ENCODE measurements around the gene DCLK1. TPM values are rescaled to one million over a fixed set of nuclear protein-coding genes. Genes with fewer than 3 reads are reported as not detected.

The DCLK1 gene
- total RNA-seq, 1 experiment from 2014 or later, result 1.4 TPM

GRCh38 chr13:35909091-35909490 is 222.1 kb downstream of the DCLK1 start:
- no peak for DNase-seq
- no peak overlapping the region for H2AFZ ChIP-seq
- H3K4me1 ChIP-seq (replicated peaks; ENCODE audit: insufficient read depth), result no peaks in the 10 kb centered on the region
- H3K9me2 ChIP-seq (ENCODE audit: insufficient read depth), result no peaks in the 10 kb centered on the region
- POLR2A ChIA-PET (ENCODE audit: unreplicated experiment), result no interaction called here
- no peaks in the 10 kb centered on the region for H3K27me3 ChIP-seq (ENCODE audit: insufficient read depth, low read depth)
- no peak overlapping the region for H3K4me2 ChIP-seq
- CTCF ChIA-PET, result no interaction called here
- H3K4me3 ChIP-seq, result no peak overlapping the region
- intact Hi-C loops (cut with micrococcal nuclease; ENCODE audit: unreplicated experiment), result no loop called here
- no TSS peak for BruUV-seq (replicated peaks)
- H3K27ac ChIP-seq, result no peak overlapping the region
- no peaks in the 10 kb centered on the region for H4K20me1 ChIP-seq (ENCODE audit: insufficient read depth)
- H3F3A ChIP-seq (ENCODE audit: insufficient read depth, low read depth), result no peaks in the 10 kb centered on the region
- no peaks in the 10 kb centered on the region for H3K9me3 ChIP-seq (ENCODE audit: insufficient read depth, low read depth)
- H3K79me2 ChIP-seq (ENCODE audit: low read depth), result no peaks in the 10 kb centered on the region
- no peaks in the 10 kb centered on the region for H3K36me3 ChIP-seq (ENCODE audit: low read depth)
- no peak for TF ChIP-seq CTCF (conservative IDR thresholded peaks at IDR 0.05)
- no peak for TF ChIP-seq EZH2 (IDR thresholded peaks at IDR 0.05; ENCODE audit: low read depth)

GRCh38 chr13:35908226-35908625 is 223.0 kb downstream of the DCLK1 start:
- no peak for DNase-seq
- Histone ChIP-seq H2AFZ (no peak overlapping the region), H3K4me1 (replicated peaks; ENCODE audit: insufficient read depth) (no peaks in the 10 kb centered on the region), H3K9me2 (ENCODE audit: insufficient read depth) (no peaks in the 10 kb centered on the region), H3K79me2 (ENCODE audit: low read depth) (no peaks in the 10 kb centered on the region), H3K36me3 (ENCODE audit: low read depth) (no peaks in the 10 kb centered on the region), H4K20me1 (ENCODE audit: insufficient read depth) (no peaks in the 10 kb centered on the region), H3K9me3 (ENCODE audit: insufficient read depth, low read depth) (no peaks in the 10 kb centered on the region), H3F3A (ENCODE audit: insufficient read depth, low read depth) (no peaks in the 10 kb centered on the region), H3K4me3 (no peak overlapping the region), H3K27ac (no peak overlapping the region), H3K27me3 (ENCODE audit: insufficient read depth, low read depth) (no peaks in the 10 kb centered on the region), H3K4me2 (no peak overlapping the region)
- CTCF ChIA-PET, result no interaction called here
- BruUV-seq (replicated peaks), result no TSS peak
- POLR2A ChIA-PET (ENCODE audit: unreplicated experiment), result no interaction called here
- TF ChIP-seq CTCF (conservative IDR thresholded peaks at IDR 0.05) (no peak), EZH2 (IDR thresholded peaks at IDR 0.05; ENCODE audit: low read depth) (no peak)
- intact Hi-C loops (cut with micrococcal nuclease; ENCODE audit: unreplicated experiment), result no loop called here

GRCh38 chr13:35906636-35907035 is 224.5 kb downstream of the DCLK1 start:
- H3K4me2 ChIP-seq, result no peak overlapping the region
- H3F3A ChIP-seq (ENCODE audit: insufficient read depth, low read depth), result no peaks in the 10 kb centered on the region
- H4K20me1 ChIP-seq (ENCODE audit: insufficient read depth), result no peaks in the 10 kb centered on the region
- H3K9me3 ChIP-seq (ENCODE audit: insufficient read depth, low read depth), result no peaks in the 10 kb centered on the region
- H3K9me2 ChIP-seq (ENCODE audit: insufficient read depth), result no peaks in the 10 kb centered on the region
- TF ChIP-seq EZH2 (IDR thresholded peaks at IDR 0.05; ENCODE audit: low read depth), result no peak
- TF ChIP-seq CTCF (conservative IDR thresholded peaks at IDR 0.05), result no peak
- no peak overlapping the region for H3K27ac ChIP-seq
- H2AFZ ChIP-seq, result no peak overlapping the region
- DNase-seq, result no peak
- no peaks in the 10 kb centered on the region for H3K4me1 ChIP-seq (replicated peaks; ENCODE audit: insufficient read depth)
- no peaks in the 10 kb centered on the region for H3K36me3 ChIP-seq (ENCODE audit: low read depth)
- ChIA-PET CTCF (no interaction called here), POLR2A (ENCODE audit: unreplicated experiment) (no interaction called here)
- no TSS peak for BruUV-seq (replicated peaks)
- intact Hi-C loops (cut with micrococcal nuclease; ENCODE audit: unreplicated experiment), result no loop called here
- H3K79me2 ChIP-seq (ENCODE audit: low read depth), result no peaks in the 10 kb centered on the region
- H3K4me3 ChIP-seq, result no peak overlapping the region
- H3K27me3 ChIP-seq (ENCODE audit: insufficient read depth, low read depth), result no peaks in the 10 kb centered on the region
